ENCODE data around the gene PDGFRB.

GRCh38 chr5:150126199-150126920 lies 29.3 kb downstream of the PDGFRB start:
- TF ChIP-seq CTCF (IDR thresholded peaks at IDR 0.05) (no peak), POLR2A (IDR thresholded peaks at IDR 0.05) (no peak), POLR2AphosphoS5 (IDR thresholded peaks at IDR 0.05) (no peak)
